ENCODE data around the gene B4GALNT3. TPM values are rescaled to one million over a fixed set of nuclear protein-coding genes. Genes with fewer than 3 reads are reported as not detected.

The B4GALNT3 gene
- total RNA-seq, 2 donors from 2014 or later: 19.3 to 29.0 TPM

GRCh38 chr12:583251-583869 is 123.6 kb downstream of the B4GALNT3 start:
- peak overlapping the region; percentile 64 to 77 for H3K27ac ChIP-seq
- DNase-seq (ENCODE audit: low spot score): no peak
- peaks cover 0 to 43% of the 10 kb centered on the region in 2 donors for H3K4me1 ChIP-seq
- no peaks in the 10 kb centered on the region for H3K36me3 ChIP-seq
- H3K9me3 ChIP-seq: no peaks in the 10 kb centered on the region
- no peak for TF ChIP-seq CTCF (IDR thresholded peaks at IDR 0.05)
- H3K4me3 ChIP-seq: no peak overlapping the region
- no peaks in the 10 kb centered on the region for H3K27me3 ChIP-seq

GRCh38 chr12:585062-586061 is 125.6 kb downstream of the B4GALNT3 start:
- no peaks in the 10 kb centered on the region for H3K36me3 ChIP-seq
- H3K27me3 ChIP-seq: no peaks in the 10 kb centered on the region
- H3K4me1 ChIP-seq: peaks cover 0 to 31% of the 10 kb centered on the region in 2 donors
- H3K4me3 ChIP-seq: no peak overlapping the region
- no peaks in the 10 kb centered on the region for H3K9me3 ChIP-seq
- DNase-seq (ENCODE audit: low spot score): no peak
- TF ChIP-seq CTCF (IDR thresholded peaks at IDR 0.05): no peak
- H3K27ac ChIP-seq: no peak overlapping the region

- Histone ChIP-seq H3K9me3 (no peaks in the 10 kb centered on the region), H3K27ac (no peak overlapping the region), H3K36me3 (no peaks in the 10 kb centered on the region), H3K27me3 (no peaks in the 10 kb centered on the region), H3K4me1 (peaks cover 0 to 27% of the 10 kb centered on the region in 2 donors), H3K4me3 (no peak overlapping the region)
- no peak for TF ChIP-seq CTCF (IDR thresholded peaks at IDR 0.05)
- no peak for DNase-seq (ENCODE audit: low spot score)
These were observed 126.8 kb downstream of the B4GALNT3 start for GRCh38 chr12:586318-587071.

GRCh38 chr12:587132-588023 is 127.6 kb downstream of the B4GALNT3 start:
- H3K4me1 ChIP-seq: peaks cover 0 to 31% of the 10 kb centered on the region in 2 donors
- H3K36me3 ChIP-seq: no peaks in the 10 kb centered on the region
- no peak for TF ChIP-seq CTCF (IDR thresholded peaks at IDR 0.05)
- H3K27me3 ChIP-seq: no peaks in the 10 kb centered on the region
- H3K4me3 ChIP-seq: no peak overlapping the region
- no peak for DNase-seq (ENCODE audit: low spot score)
- H3K27ac ChIP-seq: no peak overlapping the region
- H3K9me3 ChIP-seq: no peaks in the 10 kb centered on the region

- no peak overlapping the region for H3K27ac ChIP-seq
- TF ChIP-seq CTCF (IDR thresholded peaks at IDR 0.05): no peak
- no peak overlapping the region for H3K4me3 ChIP-seq
- H3K36me3 ChIP-seq: no peaks in the 10 kb centered on the region
- H3K4me1 ChIP-seq: peaks cover 0 to 31% of the 10 kb centered on the region in 2 donors
- H3K9me3 ChIP-seq: no peaks in the 10 kb centered on the region
- no peaks in the 10 kb centered on the region for H3K27me3 ChIP-seq
- no peak for DNase-seq (ENCODE audit: low spot score)
These were observed 128.2 kb downstream of the B4GALNT3 start for GRCh38 chr12:588024-588322.

All from right atrium auricular region (tissue), 2 donors.